KOPT-K1 (cell line): ENCODE measurements around the gene SMCO4.
"Not testable (repeated sequence)": the region's sequence is repeated elsewhere in the genome, so short reads cannot be mapped to it uniquely, and the experiment has no call there.

ENCODE experiments used
- H3K27ac ChIP-seq: fragments of 200-600 bp; sonication (generic); 2 replicates; pipeline ENCODE4 v1.5.1; 2016; ENCODE audit warnings: antibody characterized with exemption, mild to moderate bottlenecking, low read depth, low read length; ENCODE audit not compliant: poor library complexity, severe bottlenecking
- H3K36me3 ChIP-seq: fragments of 200-600 bp; sonication (generic); 2 replicates; pipeline ENCODE4 v1.5.1; 2017; ENCODE audit warnings: antibody characterized with exemption, mild to moderate bottlenecking, low read length, moderate library complexity; ENCODE audit not compliant: insufficient read depth
- H3K9me3 ChIP-seq: fragments of 200-600 bp; sonication (generic); 2 replicates; pipeline ENCODE4 v1.5.1; 2017; ENCODE audit warnings: antibody characterized with exemption, low read length, mild to moderate bottlenecking; ENCODE audit not compliant: insufficient read depth, poor library complexity, severe bottlenecking

Gene SMCO4

DNA sequence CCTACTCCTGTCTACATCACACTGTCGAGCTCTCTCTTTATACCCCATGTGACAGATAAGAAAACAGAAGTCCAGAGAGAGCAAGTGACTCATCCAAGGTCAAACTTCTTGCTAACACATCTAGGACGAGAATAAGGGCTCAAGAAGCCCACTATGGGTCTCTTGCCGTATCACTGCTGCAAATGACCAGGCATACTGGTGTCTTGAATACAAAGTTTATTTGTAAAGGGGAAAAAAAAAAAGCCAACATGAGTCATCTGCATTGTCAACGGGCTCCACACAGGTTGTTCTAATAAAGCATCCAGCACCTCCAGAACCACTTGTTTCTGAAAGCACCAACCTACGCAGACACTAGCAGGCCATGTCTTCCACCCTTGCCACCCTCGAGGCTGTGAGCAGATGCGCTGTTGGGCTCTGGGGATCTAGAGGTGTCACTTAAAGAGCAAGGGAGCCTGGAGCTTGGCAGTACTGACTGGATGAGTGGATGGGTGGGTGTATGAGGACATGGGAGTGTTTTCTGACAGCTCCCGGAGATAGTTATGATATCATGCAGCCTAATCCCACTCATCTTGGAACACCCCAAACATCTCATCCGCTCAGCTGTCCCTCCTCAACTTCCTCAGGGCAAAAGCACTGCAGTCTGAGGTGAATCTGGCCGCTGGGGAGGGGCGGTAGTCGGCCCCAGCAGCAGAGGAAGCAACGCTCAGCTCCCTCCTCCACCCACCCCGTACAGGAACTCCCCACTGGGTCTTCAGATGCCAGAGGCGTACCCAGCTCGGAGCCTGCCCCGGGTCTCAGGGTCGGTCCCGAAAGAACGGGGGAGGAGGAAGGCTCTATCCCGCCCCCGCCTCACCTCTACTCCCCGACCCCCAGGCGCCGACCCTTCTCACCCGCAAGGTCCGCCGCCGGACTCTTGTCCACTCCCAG, 1.0 kb downstream of the SMCO4 start:
- Histone ChIP-seq H3K36me3 (no peaks in the 10 kb centered on the region), H3K27ac (no peak overlapping the region), H3K9me3 (no peaks in the 10 kb centered on the region)

DNA sequence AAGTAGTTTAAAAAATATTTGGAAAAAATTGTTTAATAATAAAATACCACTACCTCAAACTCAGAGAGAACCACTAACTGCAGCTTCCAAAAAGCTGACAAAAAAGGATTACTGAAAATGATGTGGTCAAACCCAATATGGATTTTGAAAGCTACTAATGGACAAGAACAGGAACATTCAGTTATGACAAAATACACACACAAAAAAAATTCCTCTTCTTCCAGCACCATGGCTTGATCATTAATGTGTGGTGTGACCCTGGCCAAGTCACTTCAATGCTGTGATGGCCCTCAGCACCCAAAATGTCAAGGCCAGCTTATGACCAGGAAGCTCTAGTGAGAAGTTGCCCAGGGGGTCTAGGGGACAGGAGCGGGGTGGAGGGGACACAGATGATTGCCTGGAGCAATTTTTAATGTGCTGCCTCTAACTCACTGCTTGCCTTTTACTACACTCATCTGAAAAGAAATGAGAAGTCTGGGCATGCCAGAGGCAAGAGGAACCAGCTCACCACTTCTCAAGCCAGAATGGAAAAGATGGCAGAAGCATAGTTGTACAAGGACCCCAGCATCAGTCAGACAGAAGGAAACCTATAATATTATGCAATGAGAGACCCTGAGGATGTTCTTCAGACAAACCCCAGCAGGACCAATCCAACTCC, 2.2 kb downstream of the SMCO4 start:
- no peaks in the 10 kb centered on the region for H3K9me3 ChIP-seq
- H3K36me3 ChIP-seq = no peaks in the 10 kb centered on the region
- H3K27ac ChIP-seq = no peak overlapping the region

DNA sequence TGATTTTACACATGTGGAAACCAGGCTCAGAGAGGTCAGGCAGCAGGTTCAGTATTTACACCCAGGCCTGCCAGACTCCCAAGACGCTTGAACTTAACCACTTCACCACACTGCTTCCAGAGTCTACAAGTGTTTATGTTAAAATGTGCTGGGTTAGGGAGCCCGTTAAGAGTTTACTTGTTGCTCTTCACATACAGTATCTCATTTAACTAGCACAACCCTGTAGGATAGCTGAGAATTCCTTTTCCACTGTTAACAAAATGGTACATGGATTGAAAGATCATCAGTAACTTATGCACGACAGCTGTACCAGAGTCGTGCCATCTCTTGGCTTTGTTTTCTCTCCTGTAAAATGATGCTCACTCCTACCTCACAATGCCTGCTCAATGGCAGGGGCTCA, 2.9 kb downstream of the SMCO4 start:
- H3K27ac ChIP-seq = no peak overlapping the region
- H3K9me3 ChIP-seq = no peaks in the 10 kb centered on the region
- H3K36me3 ChIP-seq = no peaks in the 10 kb centered on the region

DNA sequence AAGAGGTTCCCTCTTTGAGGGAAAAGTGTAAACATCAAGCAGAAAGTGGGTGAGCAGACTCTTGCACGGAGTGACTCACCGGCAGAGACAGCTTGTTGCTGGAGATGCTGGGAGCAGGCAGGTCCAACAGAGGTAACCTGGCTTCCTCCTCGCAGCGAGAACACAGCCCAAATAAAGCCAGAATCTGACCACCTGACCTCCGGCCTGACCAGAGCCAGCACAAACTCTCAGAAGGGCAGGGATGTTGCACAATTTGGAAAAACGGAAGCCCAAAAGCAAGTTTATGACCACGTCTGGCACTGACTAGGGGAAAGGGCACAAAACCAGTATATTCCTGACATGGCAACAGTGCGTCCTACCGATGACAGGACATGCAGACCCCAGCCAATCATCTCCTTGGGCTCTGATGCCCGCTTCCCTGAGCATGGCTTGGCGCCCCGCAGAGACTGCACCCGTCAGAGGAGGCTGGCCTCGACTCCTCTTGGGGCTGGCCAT, 5.4 kb downstream of the SMCO4 start:
- Histone ChIP-seq H3K27ac (no peak overlapping the region), H3K9me3 (no peaks in the 10 kb centered on the region), H3K36me3 (no peaks in the 10 kb centered on the region)

DNA sequence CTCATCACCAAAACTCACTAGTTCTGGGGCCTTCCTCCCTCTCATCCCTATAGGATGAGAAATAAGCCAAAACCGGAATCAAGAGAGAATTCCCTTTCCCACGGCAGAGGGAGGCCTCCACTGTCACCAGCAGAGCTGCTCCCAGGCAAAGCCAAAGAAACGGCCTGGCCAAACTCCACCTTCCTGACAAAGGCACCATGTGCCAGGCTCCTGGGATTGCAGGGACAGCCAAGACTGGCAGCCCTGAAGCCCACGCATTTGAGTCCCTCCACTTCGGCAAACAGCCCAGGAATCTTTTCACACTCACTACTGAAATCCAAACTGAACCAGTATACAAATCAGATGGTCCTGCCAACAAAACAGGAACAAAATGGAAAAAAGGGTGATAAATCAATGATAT, 6.1 kb downstream of the SMCO4 start:
- no peaks in the 10 kb centered on the region for H3K9me3 ChIP-seq
- no peaks in the 10 kb centered on the region for H3K36me3 ChIP-seq
- H3K27ac ChIP-seq = no peak overlapping the region

DNA sequence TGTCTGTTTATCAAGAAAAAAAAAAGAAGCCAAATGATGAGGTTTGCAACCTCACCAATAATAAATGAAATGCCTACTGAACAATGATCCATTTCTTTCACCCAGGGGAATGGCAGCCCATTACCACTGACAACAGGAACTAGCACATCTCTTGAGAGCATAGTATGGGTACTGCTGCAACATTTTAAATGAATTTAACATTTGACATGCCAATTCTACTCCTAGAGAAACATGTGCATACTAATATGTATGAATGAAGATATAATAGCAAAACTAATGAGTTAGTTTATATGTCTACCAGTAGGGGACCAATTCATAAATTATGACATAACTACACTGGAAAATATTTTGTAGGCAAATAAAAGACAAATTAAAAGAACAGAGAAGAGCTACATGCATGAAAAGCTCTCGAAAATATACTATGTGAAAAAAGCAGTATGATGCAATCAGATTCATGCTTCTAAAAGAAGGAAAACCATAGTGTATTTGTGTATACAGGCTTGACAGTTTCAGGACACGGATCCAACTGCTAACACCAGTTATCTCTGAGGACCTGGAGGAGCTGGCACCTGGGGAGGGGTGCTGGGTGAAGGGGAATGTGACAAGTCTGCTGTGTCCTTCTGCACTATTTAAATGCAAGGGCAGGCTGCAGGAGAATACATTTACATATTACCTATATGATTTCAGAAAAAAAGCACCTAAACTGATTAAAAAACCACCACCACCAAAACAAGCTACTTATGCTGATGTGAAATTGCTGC, 6.9 kb downstream of the SMCO4 start:
- Histone ChIP-seq H3K27ac (no peak overlapping the region), H3K36me3 (no peaks in the 10 kb centered on the region), H3K9me3 (no peaks in the 10 kb centered on the region)

DNA sequence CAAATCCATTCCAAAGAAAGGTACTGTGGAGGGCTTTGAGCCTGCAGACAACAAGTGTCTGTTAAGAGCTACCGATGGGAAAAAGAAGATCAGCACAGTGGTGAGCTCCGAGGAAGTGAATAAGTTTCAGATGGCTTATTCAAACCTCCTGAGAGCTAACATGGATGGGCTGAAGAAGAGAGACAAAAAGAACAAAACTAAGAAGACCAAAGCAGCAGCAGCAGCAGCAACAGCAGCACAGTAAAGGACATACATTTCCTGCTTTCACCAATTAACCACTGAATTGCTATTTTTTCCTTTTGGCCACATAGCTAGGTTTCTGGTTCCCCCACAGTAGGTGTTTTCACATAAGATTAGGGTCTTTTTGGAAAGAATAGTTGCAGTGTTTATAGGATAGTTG, 7.6 kb downstream of the SMCO4 start:
- H3K9me3 ChIP-seq, H3K27ac ChIP-seq, H3K36me3 ChIP-seq: not testable (repeated sequence)

DNA sequence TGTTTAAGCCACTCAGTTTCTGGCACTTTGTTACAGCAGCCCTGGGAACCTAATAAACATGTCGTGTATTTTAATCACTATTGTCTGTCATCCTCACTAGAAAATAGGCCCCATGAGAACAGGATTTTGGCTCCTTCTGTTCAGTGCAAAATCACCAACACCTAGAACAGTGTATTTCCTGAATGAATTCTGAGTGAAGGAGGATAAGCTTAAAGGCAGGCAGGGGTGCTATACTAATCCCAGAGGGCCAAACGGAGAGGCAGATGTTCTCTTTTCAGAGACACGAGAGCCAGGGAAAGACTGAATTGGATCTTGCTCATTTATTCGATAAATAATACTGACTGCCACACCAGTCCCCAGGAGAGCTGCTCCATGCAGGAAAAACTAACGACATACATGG, 10.4 kb downstream of the SMCO4 start:
- Histone ChIP-seq H3K36me3 (no peaks in the 10 kb centered on the region), H3K9me3 (no peaks in the 10 kb centered on the region), H3K27ac (no peak overlapping the region)

DNA sequence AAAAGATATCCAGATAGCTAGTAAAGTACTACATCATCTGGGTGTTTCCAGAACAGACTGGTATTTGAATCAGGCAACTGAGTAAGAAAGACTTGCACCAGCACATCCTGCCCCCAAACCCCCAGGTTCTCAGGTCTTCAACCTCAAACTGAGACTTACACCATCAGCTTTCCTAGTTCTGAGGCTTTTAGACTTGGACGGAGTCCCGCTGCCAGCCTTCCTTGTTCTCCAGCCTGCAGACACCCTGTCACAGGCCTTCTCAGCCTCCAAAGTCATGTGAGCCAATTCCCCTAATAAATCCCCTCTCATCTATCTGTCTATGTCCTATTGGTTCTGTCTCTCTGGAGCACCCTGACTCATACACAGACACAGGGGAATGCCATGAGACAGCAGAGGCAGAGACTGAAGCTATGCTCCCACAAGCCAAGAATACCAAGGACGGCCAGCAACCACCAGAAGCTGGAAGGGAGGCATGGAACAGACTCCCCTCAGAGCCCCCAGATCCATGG, 10.9 kb downstream of the SMCO4 start:
- H3K36me3 ChIP-seq = no peaks in the 10 kb centered on the region
- H3K27ac ChIP-seq = no peak overlapping the region
- no peaks in the 10 kb centered on the region for H3K9me3 ChIP-seq

DNA sequence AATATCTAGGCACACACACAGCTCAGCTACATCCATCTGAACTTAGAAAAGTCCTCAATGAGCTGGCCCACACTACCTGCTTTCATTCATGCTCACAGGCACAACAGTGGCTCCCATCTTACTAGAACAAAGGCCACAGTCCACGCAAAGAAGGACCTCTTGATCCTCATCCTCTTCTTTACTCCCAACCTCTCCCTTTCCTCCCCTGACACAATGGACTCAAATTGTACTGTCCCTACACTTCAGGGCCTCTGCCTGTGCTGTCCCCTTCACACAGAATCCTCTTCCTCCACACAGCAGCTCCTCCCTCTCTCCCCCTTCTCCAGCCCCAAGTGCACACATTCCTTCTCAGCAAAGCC, 12.7 kb downstream of the SMCO4 start:
- H3K27ac ChIP-seq = no peak overlapping the region

DNA sequence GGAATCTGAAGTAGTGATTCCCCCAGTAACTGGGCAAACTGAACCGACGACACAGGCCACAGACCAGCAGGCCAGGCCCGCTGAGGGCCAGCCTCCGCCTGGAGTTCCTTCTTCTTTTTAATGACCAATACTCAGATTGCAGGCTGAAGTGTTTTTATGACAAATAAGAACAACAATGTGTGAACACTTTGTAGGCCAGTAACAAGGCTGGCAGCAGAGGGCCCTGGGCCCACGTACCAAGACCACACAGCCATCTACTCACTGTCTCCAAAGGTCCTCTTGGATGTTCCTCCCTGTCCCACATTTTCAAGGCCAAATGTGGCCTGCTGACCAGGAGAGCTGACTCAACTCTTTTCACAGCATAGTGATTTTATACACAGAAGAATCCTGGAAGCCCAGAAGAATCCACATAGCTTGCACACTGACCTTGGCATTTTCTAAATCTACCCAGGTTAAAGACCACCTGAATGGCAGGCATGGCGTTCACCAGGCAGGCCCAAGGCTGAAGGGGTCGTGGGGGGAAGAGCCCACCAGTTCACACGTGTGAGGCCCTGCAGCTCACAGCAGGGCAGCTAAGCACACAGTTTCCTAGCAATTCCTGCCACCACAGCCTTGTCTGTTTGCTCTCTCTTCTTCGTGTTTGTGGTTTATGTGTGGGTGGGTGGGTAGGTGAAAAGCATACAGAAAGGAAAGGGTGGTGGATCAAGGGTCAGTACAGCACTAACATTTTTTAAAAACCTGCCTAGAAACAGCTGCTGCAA, 13.3 kb downstream of the SMCO4 start:
- Histone ChIP-seq H3K36me3 (no peaks in the 10 kb centered on the region), H3K27ac (no peak overlapping the region), H3K9me3 (no peaks in the 10 kb centered on the region)

More for the DNA sequence above, 12.7 kb downstream of the SMCO4 start:
- Histone ChIP-seq H3K9me3 (no peaks in the 10 kb centered on the region), H3K36me3 (no peaks in the 10 kb centered on the region)

DNA sequence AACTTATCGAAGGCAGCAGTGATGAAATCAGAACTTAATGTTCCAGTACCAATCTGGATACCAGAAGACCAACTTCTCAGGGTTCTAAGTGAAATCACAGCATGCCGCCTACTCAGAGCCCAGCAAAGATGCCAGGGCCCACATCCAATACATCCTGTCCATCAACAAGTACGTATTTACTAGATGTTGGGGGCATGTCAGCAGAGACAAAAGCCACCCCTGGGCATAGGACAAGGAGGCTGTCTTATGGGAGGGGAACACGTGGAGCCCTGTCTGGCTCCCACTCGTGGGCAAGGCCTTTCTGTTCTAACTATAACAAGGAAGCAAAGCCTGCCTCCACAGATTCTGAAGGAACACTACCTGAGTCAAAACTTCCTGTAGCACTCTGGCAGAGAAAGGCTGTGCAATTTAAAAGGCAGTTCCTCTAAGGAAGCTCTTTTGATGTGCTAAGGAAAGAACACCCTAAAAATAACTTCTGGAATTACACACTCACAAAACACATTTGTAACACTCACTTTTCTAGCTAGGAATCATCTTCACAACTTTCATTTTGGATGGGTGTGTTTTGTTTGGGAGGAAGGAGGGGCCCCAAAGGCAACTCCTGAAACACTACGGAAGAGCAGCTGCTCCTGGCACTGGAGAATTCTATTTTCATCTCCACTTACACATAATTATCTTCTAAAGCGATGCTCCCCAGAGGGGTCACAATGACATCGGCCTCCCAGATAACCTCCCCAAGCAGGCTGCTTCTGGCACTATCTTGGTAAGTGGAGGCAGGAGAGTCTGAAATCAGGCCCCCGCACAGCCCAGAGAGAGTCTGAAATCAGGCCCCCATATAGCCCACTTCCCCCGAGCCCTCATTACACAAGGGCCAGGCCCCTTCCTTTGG, 14.2 kb downstream of the SMCO4 start:
- Histone ChIP-seq H3K9me3 (no peaks in the 10 kb centered on the region), H3K36me3 (no peaks in the 10 kb centered on the region), H3K27ac (no peak overlapping the region)

DNA sequence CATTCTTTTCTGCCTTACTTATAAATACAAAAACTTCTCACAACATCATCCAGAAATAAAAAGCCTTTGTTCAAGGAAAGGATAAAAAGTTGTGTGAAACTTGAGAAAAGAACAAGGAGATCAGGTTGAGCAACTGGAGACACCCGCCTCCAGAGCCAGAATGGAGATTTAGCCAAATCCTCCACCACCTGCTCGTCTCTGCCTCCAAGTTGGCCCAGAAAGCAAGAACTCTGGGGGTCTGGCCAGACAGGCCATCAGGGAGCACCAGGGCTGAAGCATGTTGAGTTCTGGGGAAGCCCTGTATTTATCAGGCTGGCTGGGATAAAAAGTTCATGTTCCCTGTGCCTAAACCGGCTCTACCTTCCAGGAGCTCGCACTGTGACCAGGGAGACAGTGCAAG, 14.9 kb downstream of the SMCO4 start:
- Histone ChIP-seq H3K36me3 (no peaks in the 10 kb centered on the region), H3K27ac (no peak overlapping the region), H3K9me3 (no peaks in the 10 kb centered on the region)
